ENCODE results near the gene TSPAN14.
A peak's percentile ranks its signal among the peaks of the same experiment; 100 is the strongest.

The TSPAN14 gene

DNA sequence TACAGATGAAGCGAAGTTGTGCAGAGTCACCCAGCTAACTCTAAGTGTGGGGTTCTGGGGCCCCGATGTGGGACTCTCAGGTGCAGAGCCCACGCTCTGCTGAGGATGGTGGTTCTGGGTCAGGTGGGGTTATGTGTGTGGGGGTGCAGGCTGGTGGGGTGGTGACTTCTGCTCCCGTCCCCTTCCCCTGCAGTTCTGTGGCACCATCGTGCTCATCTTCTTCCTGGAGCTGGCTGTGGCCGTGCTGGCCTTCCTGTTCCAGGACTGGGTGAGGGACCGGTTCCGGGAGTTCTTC, 54.9 kb downstream of the TSPAN14 start:
- DNase-seq, result no peak

DNA sequence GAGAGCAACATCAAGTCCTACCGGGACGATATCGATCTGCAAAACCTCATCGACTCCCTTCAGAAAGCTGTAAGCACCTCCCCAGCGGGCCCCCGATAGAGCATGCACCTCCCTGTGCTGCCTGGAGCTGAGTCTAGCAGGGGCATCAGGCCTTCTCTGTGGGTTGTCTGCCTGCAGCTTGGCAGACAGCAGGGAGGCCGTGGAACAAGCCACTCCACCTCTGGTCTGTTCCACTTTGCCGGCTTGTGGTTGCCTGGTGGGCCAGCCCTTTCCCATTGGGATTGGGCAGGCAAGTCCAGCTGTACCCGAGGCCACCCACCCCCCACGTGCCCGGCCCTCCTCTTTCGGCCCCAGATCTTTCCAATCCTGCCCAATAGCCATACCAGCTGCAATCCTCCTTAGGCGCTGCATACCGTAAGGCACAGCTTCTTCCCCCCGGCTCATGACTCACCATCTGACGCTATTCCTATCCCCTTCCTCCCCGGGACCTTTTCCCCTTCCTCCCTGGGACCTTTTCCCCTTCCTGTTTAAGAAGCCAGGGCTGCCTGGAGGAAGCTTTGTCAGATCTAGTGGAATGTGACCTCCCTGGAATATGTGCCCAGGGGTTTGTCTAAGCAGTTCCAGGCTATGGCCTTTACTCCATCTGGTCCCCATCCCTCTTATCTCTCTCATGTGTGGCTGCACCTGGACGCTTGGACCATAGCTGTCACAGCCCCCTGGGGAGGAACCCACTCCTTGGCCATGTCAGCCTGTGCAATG, 55.5 kb downstream of the TSPAN14 start:
- DNase-seq, result no peak

DNA sequence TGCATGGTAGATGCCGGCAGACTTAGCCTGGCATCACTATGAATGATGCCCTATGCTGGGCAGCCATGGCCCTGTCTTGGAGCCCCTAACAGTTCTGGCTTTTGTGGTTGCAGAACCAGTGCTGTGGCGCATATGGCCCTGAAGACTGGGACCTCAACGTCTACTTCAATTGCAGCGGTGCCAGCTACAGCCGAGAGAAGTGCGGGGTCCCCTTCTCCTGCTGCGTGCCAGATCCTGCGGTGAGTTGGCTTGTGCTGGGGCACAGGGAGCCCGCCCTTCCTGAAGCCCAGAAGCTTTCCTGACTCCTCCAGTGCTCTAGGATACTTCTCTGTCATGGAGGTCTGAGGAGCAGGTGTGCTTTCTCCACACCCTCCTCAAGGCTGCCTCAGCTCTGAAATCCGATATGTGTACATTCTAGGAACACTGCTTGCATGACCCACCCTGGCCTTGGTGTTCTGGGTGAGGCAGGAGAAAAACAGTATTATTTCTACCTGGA, 58.0 kb downstream of the TSPAN14 start:
- DNase-seq, result no peak

DNA sequence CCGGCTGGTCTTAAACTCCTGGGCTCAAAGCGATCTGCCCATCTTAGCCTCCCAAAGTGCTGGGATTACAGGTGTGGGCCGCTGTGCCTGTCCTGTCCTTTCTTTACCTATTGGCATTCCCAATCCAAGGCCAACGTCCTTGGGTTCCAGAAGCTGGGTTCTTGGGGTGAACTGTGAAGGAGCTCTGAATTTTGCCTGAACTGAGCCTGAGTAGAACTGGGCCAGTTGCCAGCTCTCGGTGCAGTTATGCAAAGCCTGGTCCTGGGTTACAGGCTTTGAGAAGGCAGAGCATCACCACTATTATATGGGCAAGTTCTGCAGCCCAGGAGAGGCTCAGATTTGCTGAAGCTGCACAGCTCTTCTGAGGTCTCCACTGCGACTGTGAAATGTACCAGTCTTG, 59.0 kb downstream of the TSPAN14 start:
- no peak for DNase-seq

DNA sequence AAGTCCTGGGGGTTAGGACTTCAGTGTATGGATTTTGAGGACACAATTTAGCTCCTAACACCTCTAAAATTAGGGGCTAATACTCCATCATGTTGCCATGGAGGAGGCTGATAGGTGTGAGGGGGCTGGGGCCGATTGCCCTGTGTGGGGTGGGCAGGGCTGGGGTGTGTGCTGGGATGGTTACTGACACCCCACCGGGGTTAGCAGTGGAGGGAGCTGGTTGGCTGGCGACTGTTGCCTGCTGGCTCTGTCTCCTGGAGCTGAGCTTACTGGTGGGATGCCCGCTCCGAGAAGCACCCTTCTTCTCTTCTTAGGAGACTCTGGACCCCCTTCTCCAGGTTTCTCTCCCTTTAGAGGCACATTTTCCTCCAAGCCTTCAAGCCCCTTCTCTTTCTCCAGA, 61.4 kb downstream of the TSPAN14 start:
- no peak for DNase-seq

GRCh38 chr10:80515941-80516340, 61.8 kb downstream of the TSPAN14 start:
- no peak for DNase-seq

GRCh38 chr10:80516506-80517075, 62.5 kb downstream of the TSPAN14 start:
- no peak for DNase-seq

- no peak for DNase-seq
Measured at GRCh38 chr10:80517416-80518142, 63.5 kb downstream of the TSPAN14 start.

DNA sequence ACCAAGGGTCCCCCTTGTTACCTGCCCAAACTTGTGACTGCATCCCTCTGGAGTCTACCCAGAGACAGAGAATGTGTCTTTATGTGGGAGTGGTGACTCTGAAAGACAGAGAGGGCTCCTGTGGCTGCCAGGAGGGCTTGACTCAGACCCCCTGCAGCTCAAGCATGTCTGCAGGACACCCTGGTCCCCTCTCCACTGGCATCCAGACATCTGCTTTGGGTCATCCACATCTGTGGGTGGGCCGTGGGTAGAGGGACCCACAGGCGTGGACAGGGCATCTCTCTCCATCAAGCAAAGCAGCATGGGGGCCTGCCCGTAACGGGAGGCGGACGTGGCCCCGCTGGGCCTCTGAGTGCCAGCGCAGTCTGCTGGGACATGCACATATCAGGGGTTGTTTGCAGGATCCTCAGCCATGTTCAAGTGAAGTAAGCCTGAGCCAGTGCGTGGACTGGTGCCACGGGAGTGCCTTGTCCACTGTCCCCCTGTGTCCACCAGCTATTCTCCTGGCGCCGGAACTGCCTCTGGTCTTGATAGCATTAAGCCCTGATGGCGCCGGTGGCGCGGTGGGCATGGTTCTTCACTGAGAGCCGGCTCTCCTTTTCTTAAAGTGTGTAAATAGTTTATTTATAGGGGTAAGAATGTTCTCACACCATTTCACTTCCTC, 64.2 kb downstream of the TSPAN14 start:
- DNase-seq, result no peak

GRCh38 chr10:80518807-80519360, 64.8 kb downstream of the TSPAN14 start:
- DNase-seq, result no peak

DNA sequence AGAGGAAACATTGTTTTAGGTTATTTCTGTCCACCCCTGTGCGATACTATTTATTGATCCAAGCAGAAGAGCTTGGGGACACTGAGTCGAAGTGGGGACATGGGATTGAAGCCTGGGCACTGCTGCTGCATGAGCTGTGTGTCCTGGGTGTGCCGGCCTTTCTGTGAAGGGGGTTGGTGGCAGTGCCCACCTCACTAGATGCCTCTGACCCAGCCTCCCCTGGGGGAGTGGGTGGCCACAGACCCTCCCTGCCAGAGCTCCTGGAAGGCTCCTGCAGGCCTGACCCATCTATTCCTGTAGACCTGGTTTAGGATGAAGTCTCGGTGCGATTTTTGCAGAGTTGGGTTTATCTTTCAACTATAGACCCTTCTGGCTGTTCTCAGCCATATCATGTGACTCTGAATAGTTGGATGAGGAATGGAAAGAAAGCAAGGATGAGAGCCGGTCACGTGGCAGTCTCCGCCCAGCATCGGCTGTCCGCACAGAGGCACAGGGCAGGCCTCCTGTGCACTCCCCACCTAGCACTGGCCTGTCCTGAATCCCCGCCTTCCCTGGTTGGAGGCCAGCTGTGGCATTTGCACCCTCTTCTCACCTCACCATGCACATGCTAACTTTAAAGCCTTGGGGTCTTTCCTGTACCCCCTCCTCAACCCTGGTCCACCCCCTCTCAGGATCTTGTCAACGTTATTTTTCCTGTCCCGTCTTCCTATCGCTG, 66.0 kb downstream of the TSPAN14 start:
- no peak for DNase-seq

GRCh38 chr10:80520661-80521470, 66.8 kb downstream of the TSPAN14 start:
- no peak for DNase-seq

DNA sequence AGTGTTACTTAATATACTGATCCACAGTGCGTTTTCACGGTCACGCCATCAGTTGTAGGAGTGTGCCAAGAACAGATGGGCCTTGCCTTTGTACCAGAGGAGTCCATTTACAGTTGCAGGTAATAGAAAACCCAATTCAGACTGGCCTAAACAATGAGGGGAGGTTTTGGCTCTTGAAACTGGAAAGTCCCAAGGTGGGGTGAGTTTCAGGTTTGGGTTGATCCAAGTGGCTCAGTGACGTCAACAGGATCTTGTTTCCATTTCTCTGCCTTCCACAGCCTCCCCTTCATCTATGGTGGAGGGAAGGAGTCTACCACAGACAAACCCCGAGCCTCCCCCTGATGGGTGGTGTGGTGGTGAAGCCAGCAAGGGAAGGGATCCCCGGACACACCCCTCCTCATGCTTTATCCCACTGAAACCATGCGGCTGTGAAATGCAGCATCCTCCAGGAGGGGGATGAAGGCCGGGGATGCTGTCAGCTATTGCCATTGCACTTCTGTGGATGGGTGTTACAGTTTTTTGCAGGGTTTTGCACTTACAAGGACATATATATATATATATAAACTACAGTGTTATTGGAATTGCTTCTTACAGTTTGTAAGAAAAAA, 68.8 kb downstream of the TSPAN14 start:
- DNase-seq, result no peak

GRCh38 chr10:80523773-80524172, 69.7 kb downstream of the TSPAN14 start:
- DNase-seq, result no peak

GRCh38 chr10:80524190-80524909, 70.2 kb downstream of the TSPAN14 start:
- DNase-seq, result no peak

- DNase-seq, result no peak
Measured at GRCh38 chr10:80526218-80526617, 72.1 kb downstream of the TSPAN14 start.

DNA sequence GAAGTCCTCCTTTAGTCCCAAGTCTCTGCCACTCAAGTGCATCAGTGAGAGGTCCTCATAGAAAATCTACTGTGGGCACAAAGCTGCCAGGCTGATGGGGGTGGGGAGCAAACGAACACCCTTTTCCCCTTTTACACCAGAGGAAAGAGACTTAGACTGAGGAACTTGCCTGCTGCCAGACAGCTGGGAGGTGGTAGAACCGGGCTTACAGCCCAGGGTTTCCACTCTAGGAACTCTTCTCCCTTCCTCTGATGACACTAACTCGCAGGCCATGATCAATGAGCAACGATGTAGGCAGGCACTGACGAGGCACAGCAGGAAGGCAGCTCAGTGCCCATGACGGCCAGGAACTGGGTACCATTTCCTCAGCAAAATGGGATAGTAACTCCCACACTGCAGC, 72.6 kb downstream of the TSPAN14 start:
- DNase-seq, result no peak

DNA sequence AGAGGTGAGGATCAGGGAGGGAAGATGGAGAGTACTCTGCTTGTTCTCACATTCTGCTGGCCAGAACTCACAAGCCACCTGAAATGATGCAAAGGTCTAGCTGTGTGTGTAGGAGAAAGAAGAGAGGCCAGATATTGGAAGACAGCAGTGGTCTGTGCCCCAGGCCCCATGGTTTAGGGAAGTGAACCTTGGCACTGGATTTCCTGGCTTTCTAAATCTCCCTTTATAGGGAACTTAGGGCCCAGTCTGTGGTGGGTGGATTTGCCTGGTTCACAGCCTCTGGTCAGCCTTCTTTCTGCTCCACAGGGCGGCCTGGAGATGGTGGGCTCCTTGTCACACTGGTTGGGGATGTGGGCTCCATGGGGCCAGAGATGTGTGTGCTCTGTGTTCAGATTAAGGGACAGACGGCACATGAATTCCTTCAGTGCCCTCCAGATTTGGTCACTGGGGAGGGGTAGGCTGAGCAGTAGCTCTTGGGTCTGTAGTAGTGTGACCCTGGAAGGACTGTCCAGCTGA, 74.1 kb downstream of the TSPAN14 start:
- no peak for DNase-seq

DNA sequence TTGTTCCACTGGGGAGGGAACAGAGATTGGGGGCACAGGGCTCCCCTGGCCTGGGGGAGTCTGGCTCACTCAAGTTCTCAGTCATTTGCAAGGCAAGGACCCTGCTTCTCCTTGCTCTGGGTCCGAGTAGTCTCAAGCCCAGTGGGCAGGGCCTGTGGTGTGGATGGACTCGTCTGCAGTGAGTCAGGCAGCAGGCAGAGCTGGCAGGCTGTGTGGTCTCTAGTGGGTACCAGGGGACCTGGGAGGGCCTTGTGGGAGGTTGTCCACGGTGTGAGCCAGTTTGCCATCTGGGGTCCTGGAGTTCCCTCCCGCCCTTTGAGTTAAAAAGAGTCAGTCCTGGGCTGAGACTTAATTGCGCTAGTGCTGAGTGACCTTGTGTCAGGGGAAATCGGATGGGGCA, 74.8 kb downstream of the TSPAN14 start:
- no peak for DNase-seq

DNA sequence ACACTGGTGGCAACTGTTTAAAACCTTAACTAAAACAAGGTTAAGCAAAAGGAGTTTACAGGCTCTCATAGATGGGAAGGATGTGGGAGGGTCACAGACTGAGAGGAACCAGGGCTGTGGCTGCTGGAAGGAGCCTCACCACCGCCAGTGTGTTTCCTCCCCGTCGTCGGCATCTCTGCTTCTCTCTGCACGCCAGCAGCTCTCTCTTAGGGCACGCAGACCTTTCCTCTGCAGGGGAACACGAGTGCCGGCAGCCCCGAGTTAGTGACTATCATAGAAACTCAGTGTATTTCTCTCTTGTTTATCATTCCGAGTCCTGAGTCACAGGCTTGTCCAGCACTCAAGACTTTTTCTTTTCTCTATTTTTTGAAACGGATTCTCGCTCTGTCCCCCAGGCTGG, 75.5 kb downstream of the TSPAN14 start:
- DNase-seq, result peak; percentile 32
